Activated CD8-positive, alpha-beta memory T cell treated with anti-CD3 and anti-CD28 coated beads for 48 hours (primary cell): ENCODE data around the gene CCDC102B.
"Not testable (repeated sequence)": the region's sequence is repeated elsewhere in the genome, so short reads cannot be mapped to it uniquely, and the experiment has no call there.

ENCODE experiments used
- DNase-seq, 3 experiments: peaks; one replicate each; pipeline ENCODE4 v3.0.0-alpha.2; 2020; ENCODE audit warnings: low read depth in 2 of 3, low spot score in 2 of 3

Gene CCDC102B

DNA sequence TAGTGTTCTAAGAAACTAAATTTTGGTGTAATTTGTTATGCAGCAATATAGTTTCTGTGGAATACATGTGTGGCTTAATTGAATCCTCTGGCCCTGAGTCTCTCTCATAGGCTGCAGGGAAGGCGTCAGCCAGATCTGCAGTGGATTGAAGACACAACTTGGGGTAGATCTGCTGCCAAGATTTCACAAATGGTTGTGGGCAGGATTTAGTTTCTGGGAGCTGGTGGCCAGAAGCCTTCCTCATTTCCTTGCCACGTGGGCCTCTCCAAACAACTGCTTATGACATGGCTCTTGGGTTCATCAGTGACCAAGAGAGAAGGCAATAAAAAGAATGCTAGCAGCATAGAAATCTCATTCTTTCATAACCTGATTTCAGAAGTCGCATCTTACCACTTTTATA lies 28.2 kb downstream of the CCDC102B start:
- DNase-seq: no peak

DNA sequence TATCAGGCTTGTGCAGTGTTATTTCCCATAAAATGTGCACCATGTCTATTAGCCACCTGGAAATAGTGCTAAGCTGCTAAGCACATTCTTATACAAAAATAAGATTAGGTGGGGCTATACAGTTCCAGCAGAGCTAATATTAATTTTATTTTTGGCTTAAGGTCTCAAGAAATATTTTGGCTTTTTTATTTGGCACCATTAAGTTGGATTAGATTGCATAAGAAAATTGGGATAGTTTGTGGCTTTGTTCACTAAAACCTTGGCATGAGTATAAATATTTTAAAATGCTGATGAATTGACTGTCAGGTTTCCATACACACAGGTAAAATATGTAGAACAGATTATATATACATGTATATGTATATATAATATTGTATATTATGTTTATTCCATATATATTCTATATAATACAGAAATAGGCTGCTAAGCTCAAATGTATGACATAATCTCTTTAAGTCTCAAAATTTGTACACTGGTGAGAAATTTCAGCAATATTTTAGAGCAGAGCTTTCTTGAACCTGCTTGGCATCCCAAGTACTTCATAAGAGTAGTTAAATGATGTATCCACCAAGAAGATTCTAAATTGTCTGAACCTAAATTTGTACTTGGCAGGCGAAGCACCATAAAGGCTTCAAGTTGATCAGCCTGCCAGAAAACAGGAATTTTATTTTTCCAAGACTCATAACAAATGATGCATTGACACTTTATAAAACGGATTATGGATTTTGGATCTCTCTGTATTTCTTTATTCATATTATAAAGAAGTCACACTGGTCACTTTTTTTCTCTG lies 32.6 kb downstream of the CCDC102B start:
- DNase-seq: no peak

DNA sequence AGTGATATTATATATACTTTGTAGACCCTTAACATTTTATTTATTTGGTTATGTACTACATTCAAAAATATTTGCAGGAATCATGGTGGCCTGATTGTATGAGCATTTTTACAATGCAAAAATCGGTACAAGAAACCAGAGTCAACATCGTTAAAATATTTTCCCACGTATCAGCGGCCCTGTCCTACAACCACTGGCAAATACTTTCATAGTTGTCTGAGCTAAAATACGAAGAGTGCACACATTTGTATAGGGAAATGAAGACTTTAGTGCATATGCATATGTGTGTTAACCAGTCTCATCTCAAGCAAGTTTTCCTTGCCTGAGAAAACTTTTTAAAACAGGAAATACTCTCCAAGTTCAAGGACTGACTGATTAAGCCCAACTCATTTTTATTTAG lies 35.9 kb downstream of the CCDC102B start:
- no peak for DNase-seq

DNA sequence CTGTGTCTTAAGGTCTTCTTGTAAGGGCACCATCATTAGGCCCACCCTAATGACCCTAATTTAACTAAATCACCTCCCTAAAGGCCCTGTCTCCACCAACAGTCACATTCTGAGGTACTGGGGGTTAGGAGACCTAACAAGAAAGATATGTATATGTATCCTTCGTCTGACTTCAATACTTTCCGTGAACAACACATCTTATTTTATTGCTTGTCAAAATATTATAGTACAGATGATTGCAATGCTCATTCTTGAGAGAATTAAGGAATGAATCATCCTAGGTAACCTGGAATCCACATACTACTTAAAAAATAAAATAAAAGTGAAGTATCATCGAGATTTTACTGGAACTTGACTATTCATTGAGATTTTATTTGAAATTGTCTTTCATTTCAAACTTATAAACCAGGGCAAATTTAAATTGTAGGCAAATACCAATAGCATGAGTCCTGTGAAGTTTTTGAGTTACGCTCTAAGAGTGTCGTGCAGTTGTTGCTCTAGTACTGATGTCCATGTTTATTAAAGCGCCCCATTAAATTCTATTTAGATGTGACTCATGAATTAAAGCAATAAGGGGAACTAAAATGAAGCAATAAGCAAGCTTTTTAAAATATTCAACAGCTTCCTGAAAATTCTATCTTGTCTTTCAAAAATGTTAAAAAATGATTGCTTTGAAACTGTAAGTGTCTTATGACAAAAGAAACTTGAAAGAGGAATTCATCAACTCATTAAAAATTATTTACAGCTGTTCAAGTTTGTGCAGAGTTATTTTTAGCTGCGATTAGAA lies 40.0 kb downstream of the CCDC102B start:
- no peak for DNase-seq

DNA sequence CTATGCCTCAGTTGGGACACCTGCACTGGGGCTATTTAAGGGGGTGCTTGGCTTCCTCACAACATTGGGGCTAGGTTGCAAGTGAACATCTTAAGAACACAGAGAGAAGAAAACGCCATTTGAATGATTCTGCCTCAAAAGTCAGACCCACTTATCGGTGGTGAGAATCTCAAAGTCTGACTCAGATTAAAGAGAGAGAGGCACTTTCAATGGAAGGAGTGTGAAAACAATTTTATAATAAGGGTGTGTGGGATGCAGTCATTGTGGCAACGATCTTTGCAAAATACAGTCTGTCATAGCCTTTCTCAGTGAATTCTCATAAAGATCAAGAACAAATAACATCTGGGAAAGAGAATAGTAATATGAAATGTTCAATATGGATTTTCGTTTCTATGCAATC lies 41.8 kb downstream of the CCDC102B start:
- DNase-seq: no peak

DNA sequence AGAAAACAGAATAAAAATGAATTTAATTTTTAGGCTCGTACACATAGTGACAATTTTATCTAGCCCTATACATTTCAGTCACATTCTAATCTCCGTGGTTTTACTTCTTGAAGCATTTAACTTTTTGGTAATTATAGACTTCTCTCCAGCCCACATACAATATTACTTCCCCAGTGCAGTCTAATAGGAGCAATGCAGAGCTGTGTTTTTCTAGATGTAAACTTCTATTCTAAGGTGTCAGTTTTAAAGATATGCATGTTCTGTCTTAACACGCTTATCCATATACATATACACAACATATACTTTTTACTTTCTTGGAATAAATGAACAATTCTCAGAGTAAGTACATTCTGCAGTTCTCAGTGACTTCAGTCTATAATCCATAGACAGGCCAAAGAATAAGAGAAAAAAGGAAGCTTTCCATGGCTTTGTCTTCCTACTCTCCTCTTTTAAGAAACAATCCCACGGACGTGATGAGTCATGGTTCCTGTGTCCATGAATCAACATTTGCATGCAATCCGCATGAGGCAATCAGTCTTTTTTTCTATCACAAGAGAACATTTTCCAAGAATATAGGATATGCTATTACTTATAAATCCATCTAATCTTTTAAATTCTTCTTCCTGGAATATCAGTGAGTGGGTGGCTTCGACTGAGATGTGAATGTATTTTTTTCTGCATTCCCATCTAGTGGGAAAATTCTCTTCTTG lies 42.8 kb downstream of the CCDC102B start:
- DNase-seq: no peak

DNA sequence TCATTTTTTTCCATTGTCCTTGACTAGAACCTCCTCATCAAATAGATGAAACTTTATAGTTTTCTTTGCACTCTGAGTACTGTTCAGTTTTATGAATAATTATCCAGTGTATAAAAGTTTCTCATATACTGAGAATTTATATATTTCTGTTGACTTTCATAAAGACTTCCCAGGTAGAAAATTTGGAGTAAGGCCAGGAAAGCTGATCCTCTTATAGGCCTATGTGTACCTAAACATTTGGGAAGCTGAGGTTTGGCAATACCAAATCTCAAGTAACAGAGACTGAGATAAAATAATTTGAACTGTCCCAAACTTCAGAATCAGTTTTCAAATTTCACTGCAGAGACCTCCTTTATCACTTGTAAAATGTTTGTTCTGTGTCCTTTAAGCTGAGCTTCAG lies 43.4 kb downstream of the CCDC102B start:
- DNase-seq: no peak

DNA sequence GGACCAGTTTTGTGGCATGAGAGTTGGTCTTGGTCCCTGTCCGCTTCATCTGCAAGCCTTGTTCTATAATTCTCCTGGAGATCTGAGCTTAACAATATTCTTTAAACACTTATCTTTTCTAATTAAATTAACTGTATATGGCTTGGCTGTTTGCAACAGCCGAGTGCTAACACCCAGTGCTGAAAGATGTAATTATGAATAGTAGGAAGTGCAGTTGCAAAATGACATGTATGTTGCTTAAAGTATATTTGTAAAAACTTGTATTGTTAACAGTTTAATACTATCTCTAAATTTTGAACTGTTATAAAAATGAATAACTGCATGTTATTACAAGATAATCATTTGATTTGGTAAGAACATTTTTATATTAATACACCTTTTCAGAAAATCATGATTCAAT lies 45.1 kb downstream of the CCDC102B start:
- DNase-seq: no peak

DNA sequence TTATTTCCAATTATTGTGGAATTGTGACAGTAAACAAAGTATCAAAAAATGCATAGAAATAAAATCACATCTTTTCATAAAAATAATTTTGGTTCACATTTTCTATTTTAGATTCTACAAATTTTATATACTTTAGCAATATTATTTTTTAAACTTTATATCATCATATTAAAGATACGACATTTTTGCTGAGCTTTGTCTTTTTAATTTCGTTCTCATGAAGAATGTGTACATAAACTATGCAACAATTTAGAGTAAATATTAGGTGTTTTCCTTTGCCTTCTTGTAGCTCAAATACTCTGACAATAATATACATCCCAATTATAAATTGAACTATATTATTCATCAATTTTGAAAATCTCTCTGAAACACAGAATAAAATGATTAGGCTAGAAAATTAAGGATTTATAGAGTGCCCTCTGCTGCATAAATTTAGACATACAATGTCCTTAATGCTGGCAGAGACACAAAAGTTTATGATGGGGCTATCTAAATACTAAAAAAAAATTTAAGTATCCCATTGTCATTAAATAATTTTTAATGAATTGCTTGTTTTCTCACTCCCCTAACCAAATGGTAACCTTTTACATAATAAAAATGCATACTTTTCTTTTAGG lies 45.7 kb downstream of the CCDC102B start:
- no peak for DNase-seq

DNA sequence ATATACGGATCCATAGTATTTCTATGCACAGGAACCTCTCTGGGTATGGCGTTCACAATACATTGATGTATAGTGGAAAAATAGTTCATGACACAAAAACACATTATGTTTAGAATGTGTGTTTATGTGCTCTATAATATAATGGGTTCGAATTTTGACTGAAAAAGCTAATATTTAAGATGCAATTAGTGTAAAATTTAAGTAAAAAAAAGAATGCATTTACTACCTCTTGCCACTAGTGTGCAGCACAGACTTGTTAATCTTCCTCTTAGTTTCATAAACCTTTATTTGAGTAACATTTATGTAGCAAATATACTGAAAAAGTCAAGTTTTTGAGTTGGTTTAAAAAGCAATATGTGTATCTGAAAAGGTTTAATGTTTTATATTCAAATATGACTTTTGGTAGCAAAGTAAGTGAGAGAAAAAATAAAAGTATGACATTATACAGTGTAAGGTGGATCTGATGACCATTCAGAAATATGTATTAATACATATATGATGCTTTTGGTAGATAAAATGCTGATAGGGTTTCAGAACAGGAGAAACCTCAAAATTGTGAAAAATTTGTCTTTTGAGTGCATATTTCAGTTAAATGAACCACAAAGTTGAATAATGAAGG lies 49.4 kb downstream of the CCDC102B start:
- DNase-seq: no peak

DNA sequence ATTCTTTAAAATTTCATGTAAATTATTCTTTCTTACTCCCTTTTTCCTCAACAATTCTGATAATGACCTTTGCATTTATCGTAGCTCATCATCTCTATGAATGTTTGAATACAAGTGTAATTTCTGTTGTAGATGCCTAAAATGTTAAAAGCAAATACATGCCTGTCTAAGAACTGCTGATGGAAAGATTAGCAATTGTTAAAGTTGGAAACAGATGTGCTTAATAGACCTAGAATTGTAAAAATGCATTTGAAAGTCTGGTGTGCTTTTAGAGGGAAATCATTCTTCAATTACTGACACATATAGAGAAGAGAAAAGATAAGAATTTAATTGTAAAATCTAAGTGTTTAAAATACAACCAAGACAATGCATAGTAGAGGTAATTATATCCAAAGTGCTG lies 50.4 kb downstream of the CCDC102B start:
- no peak for DNase-seq

DNA sequence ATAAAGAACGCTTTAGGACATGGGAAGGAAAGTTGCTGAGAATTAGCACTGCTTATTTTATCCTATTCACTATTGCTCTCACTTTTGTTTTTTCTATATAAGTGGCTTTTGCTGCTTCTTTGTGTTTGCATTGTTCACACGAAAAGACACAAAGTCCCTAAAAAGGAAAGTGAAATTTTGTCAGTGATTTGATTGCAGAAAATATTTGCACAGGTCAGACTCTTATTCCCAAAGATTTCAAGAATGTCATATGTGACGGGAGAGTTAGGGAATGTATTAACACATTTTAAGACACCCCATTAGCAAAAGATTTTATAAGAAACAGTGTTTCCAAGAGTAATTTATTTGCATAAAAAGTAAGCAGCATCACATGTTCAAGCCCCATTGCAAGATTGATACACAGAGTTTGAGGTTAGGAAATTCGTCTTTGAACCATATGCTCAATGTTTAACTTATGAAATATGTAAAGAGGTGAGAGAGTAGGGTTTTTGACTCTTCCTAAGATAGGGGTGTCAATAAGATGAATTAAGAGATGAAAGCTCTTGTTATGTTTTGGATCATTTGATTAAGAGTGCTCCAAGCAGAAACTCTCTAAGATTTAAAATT lies 57.0 kb downstream of the CCDC102B start:
- no peak for DNase-seq

DNA sequence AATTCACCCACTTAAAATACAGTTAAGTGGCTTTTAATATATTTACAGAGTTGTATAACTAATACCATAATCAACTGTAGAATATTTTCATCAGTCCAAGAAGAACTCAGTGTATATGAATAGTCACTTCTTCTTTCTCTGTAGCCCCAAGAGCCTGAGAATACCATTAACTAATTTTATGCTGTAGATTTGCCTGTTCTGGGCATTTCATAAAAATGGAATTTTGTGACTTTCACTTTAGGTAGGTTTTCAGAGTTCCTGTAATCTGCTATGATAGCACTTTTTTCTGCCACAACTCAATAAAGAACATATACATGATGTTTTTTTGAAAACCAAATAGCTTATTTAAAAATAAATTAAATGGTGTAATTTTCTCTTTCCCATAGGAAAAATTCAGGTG lies 57.6 kb downstream of the CCDC102B start:
- no peak for DNase-seq

DNA sequence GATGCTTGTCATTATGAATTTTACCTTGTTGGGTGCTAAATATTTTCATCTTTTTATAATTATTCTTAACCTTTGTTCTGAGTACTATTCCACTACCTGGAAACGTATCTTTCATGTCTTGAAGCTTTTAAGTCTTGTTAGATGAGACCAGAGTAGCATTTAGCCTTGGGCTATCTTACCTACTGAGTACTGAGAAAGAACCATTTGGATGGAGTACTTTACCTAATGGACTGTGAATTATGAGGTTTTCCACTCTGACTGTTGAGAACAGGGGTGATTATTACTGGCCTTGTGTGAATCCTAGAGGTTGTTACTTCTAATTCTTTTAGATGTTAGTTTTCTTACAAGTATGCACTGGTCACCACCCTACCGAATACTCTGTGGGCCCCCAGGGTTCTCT lies 63.5 kb downstream of the CCDC102B start:
- DNase-seq: no peak

DNA sequence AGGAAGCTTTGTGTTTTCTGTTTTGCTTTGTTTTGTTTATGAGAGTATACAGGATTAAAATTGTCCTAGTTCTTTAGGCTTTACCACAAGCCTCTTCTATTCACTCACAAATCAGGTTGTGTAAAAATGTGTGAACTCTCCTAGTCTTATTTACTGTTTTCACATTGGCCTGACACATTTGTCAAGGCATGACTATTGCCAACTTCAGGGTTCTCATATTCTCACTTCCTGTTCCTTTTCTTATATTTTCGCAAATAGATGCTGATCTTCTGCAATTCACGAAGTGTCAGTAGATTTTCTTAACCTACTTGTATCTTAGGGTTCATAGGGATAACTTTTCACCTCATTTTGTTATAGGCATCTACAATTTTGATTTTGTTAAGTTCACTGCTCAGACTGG lies 67.1 kb downstream of the CCDC102B start:
- DNase-seq: no peak

DNA sequence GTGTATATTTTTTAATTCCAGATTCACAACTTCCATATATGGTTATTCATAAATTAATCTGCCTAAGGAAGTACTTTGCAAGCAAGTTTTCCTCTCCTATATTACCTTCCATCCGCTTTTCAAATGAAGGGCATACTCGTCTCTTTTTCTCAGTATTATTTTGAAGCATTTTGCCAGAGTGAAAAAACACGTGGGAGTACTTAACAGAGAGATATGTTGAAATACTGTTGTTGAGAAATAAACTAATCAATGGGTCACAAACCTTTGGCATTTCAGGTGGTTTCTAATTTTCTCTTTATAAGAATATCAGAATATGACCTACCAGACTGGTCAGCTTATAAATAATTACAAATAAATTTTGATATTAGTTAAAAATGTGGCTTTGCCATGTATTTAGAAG lies 67.6 kb downstream of the CCDC102B start:
- no peak for DNase-seq

DNA sequence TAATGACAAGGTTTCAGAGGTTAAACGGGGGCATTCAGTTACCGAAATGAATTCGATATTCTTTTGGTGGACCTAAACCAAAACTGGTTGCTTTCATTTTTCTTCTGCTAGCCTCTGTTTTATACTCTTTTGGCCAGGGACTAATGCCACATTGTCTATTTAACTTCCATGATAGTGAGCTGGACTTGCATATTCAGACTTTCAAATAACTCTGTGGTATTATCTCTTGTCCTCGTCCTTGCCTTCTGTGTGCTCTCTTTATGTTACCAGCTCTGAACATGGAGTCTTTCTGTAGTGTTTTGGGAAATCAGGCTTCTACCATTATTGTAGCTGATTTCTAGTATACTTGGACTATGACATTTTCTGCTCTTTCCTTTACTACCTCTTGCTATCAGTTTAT lies 75.1 kb downstream of the CCDC102B start:
- DNase-seq: no peak

DNA sequence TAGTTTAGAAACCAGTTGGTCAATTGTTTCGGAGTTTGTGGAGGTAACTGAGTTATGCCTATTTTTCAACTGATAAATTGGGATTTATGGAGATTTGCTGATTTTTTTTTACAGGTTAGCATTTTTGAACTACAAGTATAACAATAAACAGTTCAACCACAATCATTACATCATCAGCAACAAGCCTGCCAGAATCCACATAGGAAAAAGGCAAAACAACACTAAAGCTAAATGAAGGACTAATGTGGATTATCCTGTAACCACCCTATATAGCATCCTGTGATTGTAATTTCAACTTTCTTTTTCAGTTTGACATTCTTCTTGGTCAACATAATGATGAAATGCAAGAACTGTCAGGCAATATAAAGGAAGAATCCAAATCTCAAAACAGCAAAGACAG lies 76.5 kb downstream of the CCDC102B start:
- no peak for DNase-seq

DNA sequence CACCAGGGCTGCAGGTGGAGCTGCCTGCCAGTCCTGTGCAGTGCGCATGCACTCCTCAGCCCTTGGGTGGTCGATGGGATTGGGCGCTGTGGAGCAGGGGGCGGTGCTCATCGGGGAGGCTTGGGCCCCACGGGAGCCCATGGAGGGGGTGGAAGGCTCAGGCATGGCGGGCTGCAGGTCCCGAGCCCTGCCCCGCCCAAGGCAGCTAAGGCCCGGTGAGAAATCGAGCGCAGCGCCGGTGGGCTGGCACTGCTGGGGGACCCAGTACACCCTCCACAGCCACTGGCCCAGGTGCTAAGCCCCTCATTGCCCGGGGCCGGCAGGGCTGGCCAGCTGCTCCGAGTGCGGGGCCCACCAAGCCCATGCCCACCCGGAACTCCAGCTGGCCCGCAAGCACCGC lies 82.1 kb downstream of the CCDC102B start:
- DNase-seq: not testable (repeated sequence)

DNA sequence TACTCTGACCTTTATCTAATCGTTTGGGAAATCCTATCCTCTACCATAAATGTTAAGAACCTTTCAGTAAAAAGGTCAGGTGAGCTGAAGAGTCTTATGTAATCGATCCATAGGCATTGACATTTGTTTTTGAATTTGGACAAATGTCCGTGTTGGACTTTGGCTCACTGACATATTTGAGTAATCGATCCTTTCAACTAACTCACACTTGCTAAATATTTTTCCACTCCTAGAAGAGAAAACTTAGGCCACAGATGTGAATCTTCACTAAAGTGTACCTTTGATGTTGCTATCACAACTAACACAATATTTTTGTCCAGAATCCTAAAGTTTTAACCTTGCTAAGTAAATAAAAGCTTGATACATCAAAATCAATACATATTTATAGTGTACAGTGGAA lies 89.5 kb downstream of the CCDC102B start:
- DNase-seq: no peak

DNA sequence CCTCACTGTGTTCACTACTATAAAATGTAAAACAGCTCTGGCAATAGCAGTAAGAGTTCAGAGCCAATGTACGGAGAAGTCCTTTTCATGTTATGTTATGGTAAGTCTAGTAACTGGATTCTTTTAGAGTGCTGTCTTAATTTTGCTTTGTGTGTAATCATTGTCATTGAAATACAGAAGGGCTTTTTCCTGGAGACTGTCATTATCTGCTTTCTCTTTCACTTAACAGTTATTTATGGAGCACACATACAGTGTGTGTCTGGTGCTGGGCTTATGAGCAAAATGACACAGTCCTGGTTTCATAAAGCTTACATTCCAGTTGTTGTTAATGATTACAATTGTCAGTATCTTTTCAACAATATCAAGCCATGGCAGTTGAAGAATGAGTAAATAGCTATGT lies 95.5 kb downstream of the CCDC102B start:
- DNase-seq: no peak
